HEK293 (cell line): ENCODE data around the gene ZNF462.

Experiments used
- REST ChIP-seq: fragments of 450-650 bp; formaldehyde crosslinking; IDR thresholded peaks from 2 replicates; pipeline ENCODE4 v1.5.1; 2016; ENCODE audit warnings: missing biosample characterization, missing genetic modification characterization
- TF ChIP-seq, protein P1 (sequence below): fragments of 450-650 bp; formaldehyde crosslinking; IDR thresholded peaks from 2 replicates; pipeline ENCODE4 v1.5.1; 2016; ENCODE audit warnings: missing biosample characterization, missing genetic modification characterization

DNA sequence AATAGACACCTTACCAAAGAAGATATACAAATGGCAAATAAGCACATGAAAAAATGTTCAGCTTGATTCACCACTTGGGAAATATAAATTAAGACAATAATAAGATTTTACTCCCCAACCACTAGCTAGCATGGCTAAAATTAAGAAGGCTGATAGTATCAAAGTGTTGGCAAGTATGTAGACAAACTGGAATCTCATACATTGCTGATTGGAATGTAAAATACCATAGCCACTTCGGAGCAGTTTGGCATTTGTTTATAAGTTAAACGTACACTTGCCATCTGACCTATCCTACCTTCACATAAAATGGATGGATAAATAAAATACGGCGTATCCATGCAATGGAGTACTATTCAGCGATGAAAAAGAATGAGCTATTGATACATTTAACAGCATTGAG, 129.2 kb downstream of the ZNF462 start:
- TF ChIP-seq, protein P1, sequence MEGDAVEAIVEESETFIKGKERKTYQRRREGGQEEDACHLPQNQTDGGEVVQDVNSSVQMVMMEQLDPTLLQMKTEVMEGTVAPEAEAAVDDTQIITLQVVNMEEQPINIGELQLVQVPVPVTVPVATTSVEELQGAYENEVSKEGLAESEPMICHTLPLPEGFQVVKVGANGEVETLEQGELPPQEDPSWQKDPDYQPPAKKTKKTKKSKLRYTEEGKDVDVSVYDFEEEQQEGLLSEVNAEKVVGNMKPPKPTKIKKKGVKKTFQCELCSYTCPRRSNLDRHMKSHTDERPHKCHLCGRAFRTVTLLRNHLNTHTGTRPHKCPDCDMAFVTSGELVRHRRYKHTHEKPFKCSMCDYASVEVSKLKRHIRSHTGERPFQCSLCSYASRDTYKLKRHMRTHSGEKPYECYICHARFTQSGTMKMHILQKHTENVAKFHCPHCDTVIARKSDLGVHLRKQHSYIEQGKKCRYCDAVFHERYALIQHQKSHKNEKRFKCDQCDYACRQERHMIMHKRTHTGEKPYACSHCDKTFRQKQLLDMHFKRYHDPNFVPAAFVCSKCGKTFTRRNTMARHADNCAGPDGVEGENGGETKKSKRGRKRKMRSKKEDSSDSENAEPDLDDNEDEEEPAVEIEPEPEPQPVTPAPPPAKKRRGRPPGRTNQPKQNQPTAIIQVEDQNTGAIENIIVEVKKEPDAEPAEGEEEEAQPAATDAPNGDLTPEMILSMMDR (tag by site-specific recombination) = no peak
- no peak for TF ChIP-seq REST (tag by site-specific recombination)
